Measurements from ENCODE around the gene CCND1. TPM values are rescaled to one million over a fixed set of nuclear protein-coding genes. Genes with fewer than 3 reads are reported as not detected.

The CCND1 gene
- total and polyA plus RNA-seq, 7 donors, result 7.7 to 56.8 (median 15.0) TPM

DNA sequence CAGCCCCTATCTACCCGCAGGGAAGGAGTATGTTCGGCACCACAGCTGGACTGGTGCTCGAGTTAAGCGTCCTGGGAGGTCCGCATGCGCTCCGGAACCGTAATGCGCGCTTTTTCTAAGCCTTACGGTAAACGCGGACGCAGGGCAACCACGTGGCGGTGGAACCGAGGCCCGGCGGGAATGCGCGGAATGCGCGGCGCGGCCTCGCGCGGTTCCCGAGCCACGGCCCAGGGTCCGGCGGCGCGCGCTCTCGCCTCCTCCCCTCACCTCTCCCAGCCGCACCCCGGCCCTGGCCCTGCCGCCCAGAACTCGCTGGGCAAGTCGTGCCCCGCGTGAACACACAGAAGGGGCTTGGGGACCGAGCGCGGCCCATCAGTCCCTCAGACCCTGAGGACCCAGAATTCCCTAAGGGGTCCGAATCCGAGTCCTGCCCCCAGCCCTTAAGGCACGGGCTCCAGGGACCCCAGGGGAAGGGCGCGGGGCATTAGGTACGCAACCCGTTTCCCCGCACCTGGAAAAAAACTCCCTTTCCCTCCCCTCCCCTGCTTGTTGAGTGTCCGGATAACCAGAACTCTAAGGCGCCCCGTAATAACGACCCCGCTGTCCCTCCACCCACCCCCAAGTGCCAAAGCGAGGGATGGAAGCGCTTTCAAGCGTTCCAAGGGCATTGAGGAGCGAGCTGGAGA lies 4.3 kb upstream of the CCND1 start:
- 2 to 4% methylated on average over 63 of the region's 63 CpGs for WGBS, 2 donors
- Histone ChIP-seq H3K4me3 (peak overlapping the region in 3 of 4 donors; percentile 23 to 45 (median 38)), H3K4me1 (peaks cover 0 to 61% (median 58%) of the 10 kb centered on the region in 4 donors), H3K27ac (peak overlapping the region in 2 of 4 donors; percentile 45 to 52), H3K36me3 (no peaks in the 10 kb centered on the region), H3K9me3 (no peaks in the 10 kb centered on the region), H3K27me3 (peaks cover 40 to 81% (median 68%) of the 10 kb centered on the region in 3 donors)
- intact Hi-C loops (cut with DNase I), result loop anchor here (5.0 kb wide), 1 partner anchor 194 kb away; no protein-coding TSS in a partner anchor
- DNase-seq, result peak; percentile 82
- no peak for TF ChIP-seq POLR2A (IDR thresholded peaks at IDR 0.05)
- no peak for TF ChIP-seq EP300 (IDR thresholded peaks at IDR 0.05)
- peak in 2 of 4 donors; percentile 23 to 68 for TF ChIP-seq POLR2AphosphoS5 (IDR thresholded peaks at IDR 0.05)
- TF ChIP-seq, protein P1, sequence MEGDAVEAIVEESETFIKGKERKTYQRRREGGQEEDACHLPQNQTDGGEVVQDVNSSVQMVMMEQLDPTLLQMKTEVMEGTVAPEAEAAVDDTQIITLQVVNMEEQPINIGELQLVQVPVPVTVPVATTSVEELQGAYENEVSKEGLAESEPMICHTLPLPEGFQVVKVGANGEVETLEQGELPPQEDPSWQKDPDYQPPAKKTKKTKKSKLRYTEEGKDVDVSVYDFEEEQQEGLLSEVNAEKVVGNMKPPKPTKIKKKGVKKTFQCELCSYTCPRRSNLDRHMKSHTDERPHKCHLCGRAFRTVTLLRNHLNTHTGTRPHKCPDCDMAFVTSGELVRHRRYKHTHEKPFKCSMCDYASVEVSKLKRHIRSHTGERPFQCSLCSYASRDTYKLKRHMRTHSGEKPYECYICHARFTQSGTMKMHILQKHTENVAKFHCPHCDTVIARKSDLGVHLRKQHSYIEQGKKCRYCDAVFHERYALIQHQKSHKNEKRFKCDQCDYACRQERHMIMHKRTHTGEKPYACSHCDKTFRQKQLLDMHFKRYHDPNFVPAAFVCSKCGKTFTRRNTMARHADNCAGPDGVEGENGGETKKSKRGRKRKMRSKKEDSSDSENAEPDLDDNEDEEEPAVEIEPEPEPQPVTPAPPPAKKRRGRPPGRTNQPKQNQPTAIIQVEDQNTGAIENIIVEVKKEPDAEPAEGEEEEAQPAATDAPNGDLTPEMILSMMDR (IDR thresholded peaks at IDR 0.05), result no peak

DNA sequence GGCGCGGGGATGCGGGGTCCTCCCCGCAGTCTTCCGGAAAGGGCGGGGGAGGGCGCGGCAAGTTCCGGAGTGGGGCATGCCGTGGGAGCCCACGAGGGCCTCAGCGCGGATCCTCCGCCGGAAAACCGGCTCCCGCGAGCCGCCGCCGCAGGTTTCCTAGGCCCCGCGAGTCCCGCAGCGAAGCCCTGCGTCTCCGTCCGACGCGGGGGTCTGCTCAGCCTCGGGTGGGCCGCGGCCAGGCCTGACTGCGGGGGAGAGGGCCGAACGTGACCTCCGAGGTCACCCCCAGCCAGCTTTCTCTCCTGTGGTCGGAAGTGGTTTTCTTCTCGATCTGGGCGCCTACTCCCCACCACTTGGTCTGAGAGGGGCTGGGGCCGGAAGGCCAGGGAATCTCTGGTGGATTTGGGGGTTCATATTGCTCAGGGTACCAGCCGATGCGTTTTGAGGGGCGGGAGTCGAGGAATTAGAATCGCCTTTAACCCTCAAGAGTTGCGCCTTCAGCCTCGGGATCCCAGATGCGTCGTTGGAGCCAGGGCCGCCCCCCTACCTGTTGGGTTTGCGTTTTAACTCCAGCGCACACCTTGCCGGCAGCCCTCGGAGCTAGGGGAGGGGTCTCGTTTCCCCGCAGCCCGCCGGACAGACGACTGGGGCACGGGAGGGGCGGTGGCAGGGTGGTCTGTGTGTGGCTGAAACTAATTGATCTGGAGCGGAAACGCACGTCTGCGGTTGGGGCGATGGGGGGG lies 3.6 kb upstream of the CCND1 start:
- peak overlapping the region in 2 of 4 donors; percentile 45 to 52 for H3K27ac ChIP-seq
- H3K4me1 ChIP-seq, result peaks cover 0 to 67% (median 63%) of the 10 kb centered on the region in 4 donors
- WGBS, 2 donors, result 2 to 6% methylated on average over 67 of the region's 67 CpGs
- peak; percentile 60 for DNase-seq
- no peaks in the 10 kb centered on the region for H3K36me3 ChIP-seq
- H3K4me3 ChIP-seq, result peak overlapping the region in 3 of 4 donors; percentile 23 to 45 (median 42)
- intact Hi-C loops (cut with DNase I), result loop anchor here (5.0 kb wide), 1 partner anchor 195 kb away; no protein-coding TSS in a partner anchor
- H3K27me3 ChIP-seq, result peaks cover 46 to 88% (median 74%) of the 10 kb centered on the region in 3 donors
- H3K9me3 ChIP-seq, result no peaks in the 10 kb centered on the region
- TF ChIP-seq, protein P1 (IDR thresholded peaks at IDR 0.05), result no peak
- TF ChIP-seq EP300 (IDR thresholded peaks at IDR 0.05) (no peak), POLR2AphosphoS5 (IDR thresholded peaks at IDR 0.05) (no peak), POLR2A (IDR thresholded peaks at IDR 0.05) (no peak)

DNA sequence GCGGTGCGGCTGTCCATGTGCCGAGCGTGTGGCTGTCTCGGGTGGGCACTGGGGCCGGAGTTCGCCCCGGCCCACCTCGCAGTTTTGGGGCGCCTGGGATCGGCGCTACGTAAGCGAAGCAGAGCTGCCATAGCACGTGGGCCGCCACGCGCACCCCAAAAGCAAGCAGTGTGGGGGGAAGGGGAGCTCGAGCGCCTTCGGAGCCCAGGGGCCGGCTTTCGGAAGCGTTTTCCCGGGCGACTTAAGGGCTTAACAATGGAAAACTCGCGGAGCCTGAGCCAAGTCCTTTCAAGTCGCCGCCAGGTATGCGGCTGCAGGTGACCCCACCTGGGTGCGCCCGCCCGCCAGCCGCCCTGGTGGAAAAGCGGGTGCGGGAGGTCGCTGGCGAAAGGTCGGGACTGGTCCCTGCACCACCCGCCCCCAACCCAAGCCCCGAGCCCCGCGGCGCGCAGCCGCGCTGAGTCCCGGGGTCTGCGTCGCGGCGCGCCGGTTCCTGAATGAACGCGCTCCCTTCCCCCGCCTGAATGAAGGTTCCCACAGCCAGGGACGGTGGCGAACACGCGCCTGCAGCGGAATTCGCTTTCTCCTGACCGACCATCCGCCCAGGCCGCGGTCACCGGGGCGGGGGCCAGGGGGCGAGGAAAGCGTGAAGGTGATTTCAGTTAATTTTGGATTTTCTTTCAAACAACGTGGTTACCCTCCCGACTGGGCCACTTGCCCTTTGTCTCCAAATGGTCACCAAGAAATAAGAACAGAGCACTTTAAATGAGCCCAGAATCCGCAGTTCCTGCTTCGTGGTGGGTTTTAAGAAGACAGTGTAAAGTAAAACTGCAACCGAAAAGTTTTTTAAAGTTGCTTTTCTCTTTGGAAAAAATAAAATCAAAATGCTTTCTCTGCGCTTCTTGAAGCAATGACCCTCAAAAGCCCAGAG lies 2.8 kb upstream of the CCND1 start:
- H3K4me1 ChIP-seq, result peaks cover 0 to 75% (median 70%) of the 10 kb centered on the region in 4 donors
- intact Hi-C loops (cut with DNase I), result loop anchor here (5.0 kb wide), 1 partner anchor 196 kb away; no protein-coding TSS in a partner anchor

More for the DNA sequence above, 2.8 kb upstream of the CCND1 start:
- DNase-seq, result peak; percentile 64
- Histone ChIP-seq H3K27ac (peak overlapping the region in 3 of 4 donors; percentile 11 to 72 (median 66)), H3K36me3 (no peaks in the 10 kb centered on the region), H3K4me3 (peak overlapping the region in 3 of 4 donors; percentile 35 to 45 (median 42)), H3K27me3 (peaks cover 46 to 91% (median 81%) of the 10 kb centered on the region in 3 donors), H3K9me3 (no peaks in the 10 kb centered on the region)
- TF ChIP-seq, protein P1 (IDR thresholded peaks at IDR 0.05), result no peak
- TF ChIP-seq POLR2A (IDR thresholded peaks at IDR 0.05) (no peak), POLR2AphosphoS5 (IDR thresholded peaks at IDR 0.05) (peak in 2 of 4 donors; percentile 17 to 30), EP300 (IDR thresholded peaks at IDR 0.05) (no peak)
- WGBS, 2 donors, result 2% methylated on average over 78 of the region's 78 CpGs
